ENCODE data around the gene ABCC11.
A peak's percentile ranks its signal among the peaks of the same experiment; 100 is the strongest.

Gene ABCC11

GRCh38 chr16:48247311-48247710 is at the start of gene ABCC11:
TSS of gene ABCC11 (minus strand) at chr16:48247539. CDS start at chr16:48231921, 15,618 bp downstream.
- TF ChIP-seq CTCF (IDR thresholded peaks at IDR 0.05; ENCODE audit: low read length, missing control alignments): no peak
- no peak for DNase-seq (ENCODE audit: low read depth)
- H3K4me3 ChIP-seq (replicated peaks; ENCODE audit: low read depth, low read length): no peak within 1 kb of the TSS

GRCh38 chr16:48295488-48296281 is 48.3 kb upstream of the ABCC11 start:
- no peak for TF ChIP-seq CTCF (IDR thresholded peaks at IDR 0.05; ENCODE audit: low read length, missing control alignments)
- no peak for DNase-seq (ENCODE audit: low read depth)
- no peak overlapping the region for H3K4me3 ChIP-seq (replicated peaks; ENCODE audit: low read depth, low read length)

GRCh38 chr16:48294724-48295123 is 47.4 kb upstream of the ABCC11 start:
- no peak for TF ChIP-seq CTCF (IDR thresholded peaks at IDR 0.05; ENCODE audit: low read length, missing control alignments)
- DNase-seq (ENCODE audit: low read depth): no peak
- no peak overlapping the region for H3K4me3 ChIP-seq (replicated peaks; ENCODE audit: low read depth, low read length)

- DNase-seq (ENCODE audit: low read depth): no peak
- TF ChIP-seq CTCF (IDR thresholded peaks at IDR 0.05; ENCODE audit: low read length, missing control alignments): no peak
- no peak overlapping the region for H3K4me3 ChIP-seq (replicated peaks; ENCODE audit: low read depth, low read length)
These were observed 45.1 kb upstream of the ABCC11 start for GRCh38 chr16:48292452-48292851.

GRCh38 chr16:48291754-48292153 is 44.4 kb upstream of the ABCC11 start:
- TF ChIP-seq CTCF (IDR thresholded peaks at IDR 0.05; ENCODE audit: low read length, missing control alignments): no peak
- no peak for DNase-seq (ENCODE audit: low read depth)
- H3K4me3 ChIP-seq (replicated peaks; ENCODE audit: low read depth, low read length): no peak overlapping the region

- no peak overlapping the region for H3K4me3 ChIP-seq (replicated peaks; ENCODE audit: low read depth, low read length)
- TF ChIP-seq CTCF (IDR thresholded peaks at IDR 0.05; ENCODE audit: low read length, missing control alignments): no peak
- DNase-seq (ENCODE audit: low read depth): peak; percentile 67
These were observed 44.0 kb upstream of the ABCC11 start for GRCh38 chr16:48291303-48291702.

- TF ChIP-seq CTCF (IDR thresholded peaks at IDR 0.05; ENCODE audit: low read length, missing control alignments): no peak
- no peak overlapping the region for H3K4me3 ChIP-seq (replicated peaks; ENCODE audit: low read depth, low read length)
- DNase-seq (ENCODE audit: low read depth): no peak
These were observed 39.9 kb upstream of the ABCC11 start for GRCh38 chr16:48287239-48287638.
